ENCODE results near the gene PAPPA. TPM values are rescaled to one million over a fixed set of nuclear protein-coding genes. Genes with fewer than 3 reads are reported as not detected.

PAPPA gene
- total RNA-seq, 1 experiment from 2014 or later = 0.17 TPM

GRCh38 chr9:116251366-116251765, 97.8 kb downstream of the PAPPA start:
- no peak overlapping the region for H3K56ac ChIP-seq (ENCODE audit: insufficient read length, low read depth, low read length)
- H3K23ac ChIP-seq (ENCODE audit: insufficient read length, low read depth, low read length) = no peak overlapping the region
- TF ChIP-seq, protein P1, sequence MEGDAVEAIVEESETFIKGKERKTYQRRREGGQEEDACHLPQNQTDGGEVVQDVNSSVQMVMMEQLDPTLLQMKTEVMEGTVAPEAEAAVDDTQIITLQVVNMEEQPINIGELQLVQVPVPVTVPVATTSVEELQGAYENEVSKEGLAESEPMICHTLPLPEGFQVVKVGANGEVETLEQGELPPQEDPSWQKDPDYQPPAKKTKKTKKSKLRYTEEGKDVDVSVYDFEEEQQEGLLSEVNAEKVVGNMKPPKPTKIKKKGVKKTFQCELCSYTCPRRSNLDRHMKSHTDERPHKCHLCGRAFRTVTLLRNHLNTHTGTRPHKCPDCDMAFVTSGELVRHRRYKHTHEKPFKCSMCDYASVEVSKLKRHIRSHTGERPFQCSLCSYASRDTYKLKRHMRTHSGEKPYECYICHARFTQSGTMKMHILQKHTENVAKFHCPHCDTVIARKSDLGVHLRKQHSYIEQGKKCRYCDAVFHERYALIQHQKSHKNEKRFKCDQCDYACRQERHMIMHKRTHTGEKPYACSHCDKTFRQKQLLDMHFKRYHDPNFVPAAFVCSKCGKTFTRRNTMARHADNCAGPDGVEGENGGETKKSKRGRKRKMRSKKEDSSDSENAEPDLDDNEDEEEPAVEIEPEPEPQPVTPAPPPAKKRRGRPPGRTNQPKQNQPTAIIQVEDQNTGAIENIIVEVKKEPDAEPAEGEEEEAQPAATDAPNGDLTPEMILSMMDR (conservative IDR thresholded peaks at IDR 0.05) = no peak
- H4K5ac ChIP-seq (ENCODE audit: insufficient read length, low read depth, low read length) = no peak overlapping the region
- H3K79me2 ChIP-seq (ENCODE audit: insufficient read depth, low read length) = no peaks in the 10 kb centered on the region
- no peaks in the 10 kb centered on the region for H3K4me1 ChIP-seq (ENCODE audit: insufficient read depth, low read length)
- H4K20me1 ChIP-seq (ENCODE audit: control insufficient read depth, insufficient read depth, insufficient read length) = no peaks in the 10 kb centered on the region
- no peak overlapping the region for H3K9ac ChIP-seq (ENCODE audit: extremely low read depth, insufficient read length, low read length)
- H3K36me3 Mint-ChIP-seq (ENCODE audit: insufficient read depth in 1 of 3, low read depth in 3 of 3) = no peaks in the 10 kb centered on the region
- H3K79me1 ChIP-seq (ENCODE audit: insufficient read depth, low read depth, low read length, poor library complexity, severe bottlenecking) = no peaks in the 10 kb centered on the region
- H3K27ac ChIP-seq (ENCODE audit: insufficient read length, low read depth, low read length) = no peak overlapping the region
- H3K14ac ChIP-seq (ENCODE audit: insufficient read depth, low read length) = no peak overlapping the region
- H3K27me3 ChIP-seq (ENCODE audit: insufficient read depth, low read length) = no peaks in the 10 kb centered on the region
- H3K4me3 Mint-ChIP-seq = no peak overlapping the region
- H3K4me2 ChIP-seq (ENCODE audit: insufficient read depth, insufficient read length, low read length) = no peak overlapping the region
- no peaks in the 10 kb centered on the region for H3K9me3 Mint-ChIP-seq
- H3T11ph ChIP-seq (ENCODE audit: low read length) = no peak overlapping the region
- H2BK5ac ChIP-seq (ENCODE audit: insufficient read length, low read length) = no peak overlapping the region
- H3K4me1 Mint-ChIP-seq = no peaks in the 10 kb centered on the region
- H3K27me3 Mint-ChIP-seq (ENCODE audit: low read depth) = peaks cover 28% of the 10 kb centered on the region
- no peaks in the 10 kb centered on the region for H3K9me3 ChIP-seq (ENCODE audit: control insufficient read depth, low read depth, low read length)
- H2BK20ac ChIP-seq (ENCODE audit: low read depth, low read length, poor library complexity, severe bottlenecking) = no peak overlapping the region
- no peak overlapping the region for H3K18ac ChIP-seq (ENCODE audit: insufficient read length, low read depth, low read length)
- no peak overlapping the region for H3K4ac ChIP-seq (ENCODE audit: low read depth, low read length)
- no peak overlapping the region for H2AK5ac ChIP-seq (ENCODE audit: insufficient read length, low read length)
- no peak overlapping the region for H2BK120ac ChIP-seq (ENCODE audit: low read depth, low read length, poor library complexity, severe bottlenecking)
- no peak overlapping the region; a peak in 1 of 7 replicates for H3K27ac Mint-ChIP-seq
- no peak overlapping the region for H2AFZ ChIP-seq (ENCODE audit: low read length)
- no peak for DNase-seq
- no CpG with 5 or more reads among the region's 5 CpGs for WGBS (ENCODE audit: extremely low coverage, insufficient read length, low lambda C conversion rate)
- no peak overlapping the region for H2BK12ac ChIP-seq (ENCODE audit: insufficient read length, low read depth, low read length)
- H2BK15ac ChIP-seq (ENCODE audit: low read depth, low read length) = no peak overlapping the region
- H4K8ac ChIP-seq (replicated peaks; ENCODE audit: insufficient read length, low read depth, low read length) = no peak overlapping the region
- H3K23me2 ChIP-seq (ENCODE audit: insufficient read length, low read depth, low read length, poor library complexity, severe bottlenecking) = no peaks in the 10 kb centered on the region
- H4K91ac ChIP-seq (ENCODE audit: insufficient read length, low read depth, low read length) = no peak overlapping the region

Measured in H9 (cell line).